Activated naive CD8-positive, alpha-beta T cell treated with anti-CD3 and anti-CD28 coated beads for 36 hours (primary cell): Measurements from ENCODE around the gene NRROS. TPM values are rescaled to one million over a fixed set of nuclear protein-coding genes. Genes with fewer than 3 reads are reported as not detected.

Source experiments
- DNase-seq: peaks from one replicate; pipeline ENCODE4 v3.0.0; 2021
- H3K27ac Mint-ChIP-seq: one replicate; pipeline ENCODE4 v1.8.0; 2022; ENCODE audit warnings: mild to moderate bottlenecking, moderate library complexity, mixed read lengths
- H3K27me3 Mint-ChIP-seq: one replicate; pipeline ENCODE4 v1.8.0; 2022; ENCODE audit warnings: mild to moderate bottlenecking, mixed read lengths
- H3K36me3 Mint-ChIP-seq: one replicate; pipeline ENCODE4 v1.8.0; 2021; ENCODE audit warnings: mild to moderate bottlenecking, mixed read lengths
- H3K4me1 Mint-ChIP-seq: one replicate; pipeline ENCODE4 v1.8.0; 2021; ENCODE audit warnings: mixed read lengths
- H3K4me3 Mint-ChIP-seq: one replicate; pipeline ENCODE4 v1.8.0; 2022; ENCODE audit warnings: mild to moderate bottlenecking, moderate library complexity, mixed read lengths
- H3K9me3 Mint-ChIP-seq: one replicate; pipeline ENCODE4 v1.8.0; 2022; ENCODE audit warnings: mixed read lengths
- total RNA-seq, 2 experiments: library from RNA; stranded (reverse); gene quantifications; one replicate each; pipeline ENCODE4 v1.2.3, GENCODE V29; 2021

Gene NRROS
- total RNA-seq, 2 experiments from 2014 or later: 21.2 to 22.0 TPM

DNA sequence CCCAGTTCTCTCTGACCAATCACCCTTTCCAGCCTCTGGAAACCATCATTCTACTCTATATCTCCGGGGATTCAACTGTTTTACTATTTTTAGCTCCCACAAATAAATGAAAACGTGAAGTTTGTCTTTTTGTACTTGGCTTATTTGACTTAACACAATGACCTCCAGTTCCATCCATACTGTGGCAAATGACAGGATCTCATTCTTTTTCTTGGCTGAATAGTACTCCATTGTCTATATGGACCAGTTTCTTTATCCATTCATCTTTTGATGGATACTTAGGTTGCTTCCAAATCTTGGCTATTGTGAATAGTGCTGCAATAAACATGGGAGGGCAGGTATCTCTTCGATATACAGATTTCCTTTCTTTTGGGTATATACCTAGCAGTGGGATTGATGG lies 34.1 kb downstream of the NRROS start:
- DNase-seq: no peak
- Mint-ChIP-seq H3K27me3 (no peaks in the 10 kb centered on the region), H3K9me3 (no peaks in the 10 kb centered on the region), H3K36me3 (no peaks in the 10 kb centered on the region), H3K4me1 (peaks cover 9% of the 10 kb centered on the region), H3K4me3 (no peak overlapping the region), H3K27ac (no peak overlapping the region)

DNA sequence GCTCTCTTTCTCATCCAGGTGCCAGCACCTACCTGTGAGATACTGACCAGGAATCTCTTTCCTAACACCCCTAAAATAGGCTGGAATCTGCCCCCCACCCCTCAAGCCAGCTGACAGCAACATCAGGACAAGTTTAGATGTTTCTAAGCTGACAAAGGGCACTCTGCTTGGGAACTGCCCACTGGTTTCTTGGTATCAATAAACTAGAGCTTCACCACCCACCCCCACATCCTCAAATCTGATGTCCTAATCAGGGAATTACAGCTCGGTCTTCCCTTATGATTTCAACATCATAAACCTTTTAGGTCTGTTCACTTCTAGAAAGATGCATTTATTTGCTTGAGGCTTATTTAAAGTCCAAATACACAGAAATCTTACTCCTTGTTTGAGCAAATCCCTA lies 37.9 kb downstream of the NRROS start:
- Mint-ChIP-seq H3K9me3 (no peaks in the 10 kb centered on the region), H3K27me3 (no peaks in the 10 kb centered on the region), H3K4me1 (peaks cover 3% of the 10 kb centered on the region), H3K36me3 (no peaks in the 10 kb centered on the region), H3K27ac (no peak overlapping the region), H3K4me3 (no peak overlapping the region)
- no peak for DNase-seq

DNA sequence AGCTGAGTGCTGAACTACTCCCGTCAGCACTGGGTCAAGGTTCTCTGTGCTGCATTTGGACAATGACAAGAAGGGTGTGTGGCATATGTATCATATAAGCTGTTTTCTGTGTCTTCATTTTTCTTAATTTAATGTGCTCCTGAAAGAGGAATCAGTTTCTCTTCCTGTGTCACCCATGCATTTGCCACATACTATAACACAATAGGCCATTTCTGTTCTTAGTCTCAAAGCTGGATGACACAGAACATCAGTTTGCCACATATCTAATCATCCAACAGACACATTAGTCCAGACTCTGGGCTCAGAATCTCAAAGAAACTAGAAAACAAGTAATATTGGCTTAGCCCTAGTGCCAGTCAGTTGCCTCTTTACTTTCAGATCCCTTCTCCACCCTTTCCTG lies 38.4 kb downstream of the NRROS start:
- H3K4me1 Mint-ChIP-seq: peaks cover 3% of the 10 kb centered on the region

DNA sequence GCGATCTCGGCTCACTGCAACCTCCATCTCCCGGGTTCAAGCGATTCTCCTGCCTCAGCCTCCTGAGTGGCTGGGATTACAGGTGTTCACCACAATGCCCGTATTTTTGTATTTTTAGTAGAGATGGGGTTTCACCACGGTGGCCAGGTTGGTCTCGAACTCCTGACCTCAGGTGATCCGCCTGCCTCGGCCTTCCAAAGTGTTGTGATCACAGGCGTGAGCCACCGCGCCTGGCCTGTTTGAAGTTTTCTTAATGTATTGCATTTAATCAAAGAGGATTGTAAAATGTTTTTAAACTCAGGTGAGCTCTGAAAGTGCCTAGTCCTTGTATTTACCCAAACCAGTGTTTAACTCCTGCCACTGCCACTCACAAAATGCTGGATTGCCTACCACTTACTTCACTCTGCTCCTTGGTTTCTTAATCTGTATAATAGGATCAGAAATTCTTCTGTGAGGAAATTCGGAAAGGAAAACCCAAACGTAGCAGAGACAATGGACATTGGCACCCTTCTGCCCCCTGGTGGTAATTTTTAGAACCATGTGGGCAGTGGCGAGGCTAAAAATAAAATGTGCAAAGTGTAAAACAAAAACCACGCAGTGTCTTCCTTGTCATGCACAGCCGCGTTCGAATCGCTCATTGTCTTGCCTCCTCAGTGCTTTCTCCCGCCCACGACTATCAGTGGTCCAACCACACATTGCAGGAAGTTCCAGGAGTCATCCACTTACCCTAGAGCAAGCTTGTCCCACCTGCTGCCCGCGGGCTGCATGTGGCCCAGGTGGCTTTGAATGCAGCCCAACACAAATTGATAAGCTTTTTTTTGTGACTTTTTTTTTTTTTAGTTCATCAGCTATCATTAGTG lies 45.3 kb downstream of the NRROS start:
- Mint-ChIP-seq H3K27ac (peak overlapping the region; percentile 13), H3K27me3 (no peaks in the 10 kb centered on the region), H3K4me3 (peak overlapping the region; percentile 20), H3K4me1 (peaks cover 12% of the 10 kb centered on the region), H3K9me3 (no peaks in the 10 kb centered on the region), H3K36me3 (peaks cover 3% of the 10 kb centered on the region)
- peak; percentile 67 for DNase-seq

More for the DNA sequence above, 38.4 kb downstream of the NRROS start:
- Mint-ChIP-seq H3K27ac (no peak overlapping the region), H3K4me3 (no peak overlapping the region), H3K36me3 (peaks cover under 1% of the 10 kb centered on the region), H3K9me3 (no peaks in the 10 kb centered on the region), H3K27me3 (no peaks in the 10 kb centered on the region)
- no peak for DNase-seq

DNA sequence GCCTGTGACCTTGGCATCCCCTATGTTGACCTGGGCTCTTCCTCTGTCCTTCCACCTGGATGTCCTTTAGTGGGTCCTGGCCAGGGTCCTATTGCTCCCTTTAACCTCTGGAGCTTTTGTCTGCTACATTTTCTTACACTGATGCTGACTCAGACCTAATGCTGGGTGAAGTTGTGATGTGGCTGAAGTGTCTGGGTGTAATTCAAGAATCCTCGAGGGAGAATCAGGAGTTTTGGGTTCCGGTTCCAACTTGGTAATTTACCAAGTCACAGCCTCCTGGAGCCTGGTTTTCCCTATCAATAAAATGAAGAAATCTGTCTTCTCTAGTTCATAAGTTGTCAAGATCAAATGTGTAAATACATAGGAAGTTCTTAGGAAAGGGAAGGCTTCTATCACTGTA lies 46.9 kb downstream of the NRROS start:
- H3K4me3 Mint-ChIP-seq: no peak overlapping the region
- peaks cover 3% of the 10 kb centered on the region for H3K36me3 Mint-ChIP-seq
- H3K27me3 Mint-ChIP-seq: no peaks in the 10 kb centered on the region
- no peak for DNase-seq
- H3K9me3 Mint-ChIP-seq: no peaks in the 10 kb centered on the region
- peaks cover 12% of the 10 kb centered on the region for H3K4me1 Mint-ChIP-seq
- no peak overlapping the region for H3K27ac Mint-ChIP-seq

DNA sequence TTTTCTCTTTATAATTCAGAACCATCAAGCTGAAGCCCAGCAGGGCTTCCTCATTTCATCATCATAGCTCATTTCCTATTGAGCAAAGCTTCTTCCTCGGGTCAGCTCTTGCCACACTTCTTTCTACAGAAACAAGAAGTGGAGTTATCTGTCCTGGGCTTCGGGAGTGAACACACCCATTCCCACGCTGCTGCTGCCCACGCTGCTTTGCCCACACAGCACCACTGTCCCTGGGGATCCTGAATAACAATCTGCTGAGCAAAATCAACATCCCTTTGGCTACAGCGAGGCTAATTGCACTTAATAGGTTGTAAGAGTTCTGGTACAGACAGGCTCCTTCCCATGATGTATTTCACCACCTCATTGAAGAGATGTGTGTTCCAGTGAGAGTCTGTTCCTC lies 48.9 kb downstream of the NRROS start:
- no peak overlapping the region for H3K27ac Mint-ChIP-seq
- H3K4me1 Mint-ChIP-seq: peaks cover 12% of the 10 kb centered on the region
- no peak for DNase-seq
- no peaks in the 10 kb centered on the region for H3K9me3 Mint-ChIP-seq
- no peaks in the 10 kb centered on the region for H3K36me3 Mint-ChIP-seq
- H3K4me3 Mint-ChIP-seq: no peak overlapping the region
- no peaks in the 10 kb centered on the region for H3K27me3 Mint-ChIP-seq

DNA sequence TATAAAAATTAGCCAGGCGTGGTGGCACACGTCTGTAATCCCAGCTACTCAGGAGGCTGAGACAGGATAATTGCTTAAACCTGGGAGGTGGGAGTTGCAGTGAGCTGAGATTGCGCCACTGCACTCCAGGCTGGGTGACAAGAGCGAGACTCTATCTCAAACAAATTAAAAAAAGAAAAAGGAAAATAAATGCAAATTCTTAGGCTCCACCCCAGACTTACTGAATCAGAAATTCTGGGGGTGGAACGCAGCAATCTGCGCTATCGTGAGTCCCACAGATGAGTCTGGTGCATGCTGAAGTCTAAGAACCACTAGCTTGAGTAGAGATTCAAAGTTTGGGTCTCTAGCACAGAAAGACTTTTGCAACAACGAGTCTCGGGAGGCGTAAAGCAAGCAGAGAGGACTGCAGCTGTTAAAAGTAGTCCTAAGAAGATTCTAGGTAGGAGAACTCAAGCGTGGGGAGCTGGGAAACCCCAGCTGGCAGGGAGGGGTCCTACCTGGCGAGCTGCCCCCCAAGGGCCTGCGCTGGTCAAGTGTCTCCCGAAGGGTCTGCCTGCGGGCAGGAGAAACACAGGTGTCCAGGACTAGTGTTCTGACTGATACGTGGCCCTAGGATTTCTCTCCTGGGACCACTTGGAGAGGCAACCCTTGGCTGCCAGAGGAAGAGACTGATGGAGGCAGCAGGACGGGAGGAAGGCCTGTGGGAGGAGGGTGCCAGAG lies 50.6 kb downstream of the NRROS start:
- no peaks in the 10 kb centered on the region for H3K27me3 Mint-ChIP-seq
- H3K4me3 Mint-ChIP-seq: no peak overlapping the region
- H3K9me3 Mint-ChIP-seq: no peaks in the 10 kb centered on the region
- no peak overlapping the region for H3K27ac Mint-ChIP-seq
- DNase-seq: no peak
- H3K36me3 Mint-ChIP-seq: peaks cover 1% of the 10 kb centered on the region
- H3K4me1 Mint-ChIP-seq: peaks cover 3% of the 10 kb centered on the region

DNA sequence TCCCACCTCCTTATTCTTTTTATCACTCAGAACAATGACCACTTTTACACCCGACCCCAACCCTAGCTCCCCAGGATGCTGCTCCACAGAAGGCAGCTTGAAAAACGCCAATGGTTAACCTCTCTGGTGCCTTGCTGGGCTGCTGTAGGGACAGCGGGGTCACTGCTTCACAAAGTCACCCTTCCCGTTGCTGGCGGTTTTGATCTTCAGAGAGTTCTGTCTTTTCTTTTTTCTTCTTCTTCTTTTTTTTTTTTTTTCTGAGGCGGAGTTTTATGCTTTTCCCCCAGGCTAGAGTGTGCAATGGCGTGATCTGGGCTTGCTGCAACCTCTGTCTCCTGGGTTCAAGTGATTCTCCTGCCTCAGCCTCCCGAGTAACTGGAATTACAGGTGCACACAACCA lies 51.9 kb downstream of the NRROS start:
- H3K27me3 Mint-ChIP-seq: peaks cover 4% of the 10 kb centered on the region
- peaks cover 3% of the 10 kb centered on the region for H3K36me3 Mint-ChIP-seq
- no peak for DNase-seq
- no peak overlapping the region for H3K4me3 Mint-ChIP-seq
- no peak overlapping the region for H3K27ac Mint-ChIP-seq
- H3K4me1 Mint-ChIP-seq: no peaks in the 10 kb centered on the region
- H3K9me3 Mint-ChIP-seq: peaks cover 1% of the 10 kb centered on the region

DNA sequence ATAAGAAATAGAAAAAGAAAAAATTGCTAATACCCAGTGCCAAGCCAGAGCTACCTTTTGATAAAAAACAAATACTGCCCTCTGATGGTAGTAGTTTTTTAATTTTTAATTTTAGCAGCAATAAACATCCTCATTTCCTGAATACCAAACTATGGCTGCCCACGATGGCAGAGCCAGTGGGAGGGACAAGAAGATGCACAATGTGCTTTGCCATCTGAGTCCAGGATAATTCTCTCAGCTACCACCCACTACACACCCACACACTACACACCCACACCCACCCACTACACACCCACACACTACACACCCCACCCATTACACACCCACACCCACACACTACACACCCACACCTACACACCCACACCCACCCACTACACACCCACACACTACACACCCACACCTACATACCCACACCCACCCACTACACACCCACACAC lies 54.7 kb downstream of the NRROS start:
- no peak overlapping the region for H3K4me3 Mint-ChIP-seq
- H3K9me3 Mint-ChIP-seq: peaks cover 1% of the 10 kb centered on the region
- peak overlapping the region; percentile 48 for H3K27ac Mint-ChIP-seq
- peaks cover 3% of the 10 kb centered on the region for H3K36me3 Mint-ChIP-seq
- no peak for DNase-seq
- H3K27me3 Mint-ChIP-seq: peaks cover 4% of the 10 kb centered on the region
- H3K4me1 Mint-ChIP-seq: no peaks in the 10 kb centered on the region

DNA sequence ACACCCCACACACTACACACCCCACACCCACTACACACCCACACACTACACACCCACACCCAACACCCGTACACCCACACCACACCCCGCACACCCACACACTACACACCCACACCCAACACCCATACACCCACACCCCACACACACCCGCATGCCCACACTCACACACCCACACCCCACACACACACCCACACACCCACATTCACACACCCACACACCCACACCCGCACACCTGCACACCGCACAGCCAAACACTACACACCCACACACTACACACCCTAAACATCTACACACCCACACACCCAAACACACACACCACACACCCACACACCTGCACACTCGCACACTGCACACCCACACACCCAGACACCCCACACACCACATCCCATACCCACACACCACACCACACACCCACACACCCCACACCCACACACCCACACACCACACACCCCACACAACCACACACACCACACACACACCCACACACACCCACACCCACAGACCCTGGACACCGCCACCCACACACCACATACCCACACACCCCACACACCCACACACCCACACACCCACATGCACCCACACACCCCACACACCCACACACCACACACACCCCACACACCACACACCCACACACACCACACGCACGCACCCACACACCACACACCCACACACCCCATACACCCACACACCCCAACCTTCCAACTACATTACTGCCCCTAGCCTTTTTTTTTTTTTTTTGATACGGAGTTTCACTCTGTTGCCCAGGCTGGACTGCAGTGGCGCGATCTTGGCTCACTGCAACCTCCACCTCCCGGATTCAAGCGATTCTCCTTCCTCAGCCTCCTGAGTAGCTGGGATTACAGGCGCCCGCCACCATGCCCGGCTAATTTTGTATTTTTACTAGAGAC lies 55.7 kb downstream of the NRROS start:
- Mint-ChIP-seq H3K9me3 (peaks cover 1% of the 10 kb centered on the region), H3K36me3 (peaks cover 3% of the 10 kb centered on the region), H3K4me1 (no peaks in the 10 kb centered on the region), H3K27ac (peak overlapping the region; percentile 67), H3K4me3 (peak overlapping the region; percentile 40), H3K27me3 (peaks cover 4% of the 10 kb centered on the region)
- peak; percentile 20 for DNase-seq

DNA sequence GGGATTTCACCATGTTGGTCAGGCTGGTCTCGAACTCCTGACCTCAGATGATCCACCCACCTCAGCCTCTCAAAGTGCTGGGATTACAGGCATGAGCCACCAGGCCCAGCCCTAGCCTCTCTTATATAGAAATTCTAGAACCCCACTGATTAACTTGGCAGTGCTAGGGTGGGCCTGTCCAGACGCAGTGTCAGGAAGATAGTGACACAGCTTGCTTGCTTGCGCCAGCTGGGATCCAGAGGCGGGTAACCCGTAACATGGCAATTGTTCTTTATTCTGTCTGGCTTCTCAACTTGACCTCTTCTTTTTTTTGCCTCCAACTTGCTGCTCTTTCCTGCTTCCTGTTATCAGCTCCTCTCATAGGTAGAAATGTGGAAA lies 56.3 kb downstream of the NRROS start:
- peaks cover 4% of the 10 kb centered on the region for H3K27me3 Mint-ChIP-seq
- DNase-seq: no peak
- no peak overlapping the region for H3K4me3 Mint-ChIP-seq
- no peaks in the 10 kb centered on the region for H3K4me1 Mint-ChIP-seq
- H3K27ac Mint-ChIP-seq: peak overlapping the region; percentile 67
- peaks cover 3% of the 10 kb centered on the region for H3K36me3 Mint-ChIP-seq
- peaks cover 1% of the 10 kb centered on the region for H3K9me3 Mint-ChIP-seq

DNA sequence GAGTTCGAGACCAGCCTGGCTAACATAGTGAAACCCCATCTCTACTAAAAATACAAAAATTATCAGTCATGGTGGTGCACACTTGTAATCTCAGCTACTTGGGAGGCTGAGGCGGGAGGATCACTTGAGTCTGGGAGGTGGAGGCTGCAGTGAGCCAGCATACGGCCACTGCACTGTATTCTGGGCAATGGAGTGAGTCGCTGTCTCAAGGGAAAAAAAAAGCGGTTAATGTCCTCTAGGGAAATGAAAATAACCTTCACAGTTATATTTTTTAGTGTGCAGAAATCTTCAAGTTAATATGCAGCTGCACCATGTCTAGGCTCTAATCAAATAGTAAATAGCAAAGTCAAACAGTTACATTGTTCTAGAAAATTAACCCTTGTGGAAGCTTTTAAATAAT lies 57.8 kb downstream of the NRROS start:
- H3K9me3 Mint-ChIP-seq: peaks cover 1% of the 10 kb centered on the region
- H3K36me3 Mint-ChIP-seq: peaks cover 3% of the 10 kb centered on the region
- H3K27me3 Mint-ChIP-seq: peaks cover 4% of the 10 kb centered on the region
- no peaks in the 10 kb centered on the region for H3K4me1 Mint-ChIP-seq
- no peak for DNase-seq
- H3K27ac Mint-ChIP-seq: no peak overlapping the region
- no peak overlapping the region for H3K4me3 Mint-ChIP-seq

DNA sequence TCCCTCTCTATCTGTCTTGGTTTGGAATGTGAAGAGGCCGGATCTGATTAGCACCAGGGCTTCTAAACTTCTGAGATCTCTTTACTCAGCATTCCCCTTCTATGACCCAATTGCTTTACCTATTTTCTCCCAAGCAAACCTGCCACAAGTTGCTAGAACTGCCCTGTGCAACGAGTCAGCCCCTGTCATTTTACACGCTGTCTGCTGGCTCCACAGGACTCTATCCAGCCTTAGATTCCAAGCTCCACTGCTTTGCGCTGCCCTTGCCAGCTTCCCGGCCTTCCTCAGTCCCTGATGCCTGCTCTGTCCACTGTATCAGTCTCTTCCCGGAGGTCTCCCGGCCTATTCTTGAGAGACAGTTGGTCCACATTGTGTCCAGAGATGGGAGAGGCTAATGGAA lies 60.3 kb downstream of the NRROS start:
- no peak for DNase-seq
- peaks cover 1% of the 10 kb centered on the region for H3K9me3 Mint-ChIP-seq
- no peak overlapping the region for H3K27ac Mint-ChIP-seq
- H3K4me1 Mint-ChIP-seq: no peaks in the 10 kb centered on the region
- peaks cover 3% of the 10 kb centered on the region for H3K36me3 Mint-ChIP-seq
- no peak overlapping the region for H3K4me3 Mint-ChIP-seq
- H3K27me3 Mint-ChIP-seq: peaks cover 4% of the 10 kb centered on the region

DNA sequence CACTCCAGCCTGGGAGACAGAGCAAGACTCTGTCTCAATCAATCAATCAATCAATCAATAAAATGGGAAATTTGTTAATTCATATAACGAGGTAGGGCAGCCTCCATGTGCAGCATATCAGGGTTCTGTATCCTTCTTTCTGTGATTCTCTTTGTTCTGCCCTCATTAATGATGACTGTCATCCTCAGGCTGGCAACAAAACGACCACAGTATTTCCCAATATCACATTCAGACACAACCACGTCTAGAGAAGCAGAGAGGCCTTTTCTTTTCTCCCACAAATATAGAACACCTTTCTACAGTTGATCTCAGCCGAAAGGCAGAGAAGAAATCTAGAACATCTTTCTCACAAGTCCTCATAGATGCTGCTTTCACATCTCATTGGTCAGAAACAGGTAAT lies 61.3 kb downstream of the NRROS start:
- Mint-ChIP-seq H3K36me3 (no peaks in the 10 kb centered on the region), H3K27me3 (peaks cover under 1% of the 10 kb centered on the region), H3K27ac (no peak overlapping the region), H3K4me3 (no peak overlapping the region), H3K9me3 (no peaks in the 10 kb centered on the region), H3K4me1 (no peaks in the 10 kb centered on the region)
- DNase-seq: no peak

DNA sequence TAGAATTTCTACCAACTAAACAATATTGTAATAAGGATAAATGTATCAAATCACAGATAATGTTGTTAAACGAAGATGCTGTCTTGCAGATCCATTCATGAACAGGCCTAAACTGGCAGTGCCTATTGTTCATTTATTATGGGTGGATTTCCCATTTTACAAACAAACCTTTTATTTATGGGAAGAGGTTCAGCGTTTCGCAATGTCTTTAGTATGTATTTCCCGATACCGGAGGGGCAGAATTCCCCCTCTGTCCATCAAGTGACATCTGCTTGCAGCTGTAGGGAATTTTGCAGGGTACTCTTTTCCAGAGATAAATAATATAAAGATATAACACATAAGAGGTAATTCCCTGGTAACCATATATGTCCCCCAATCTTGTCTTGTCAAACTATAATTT lies 66.8 kb downstream of the NRROS start:
- H3K36me3 Mint-ChIP-seq: peaks cover 2% of the 10 kb centered on the region
- H3K9me3 Mint-ChIP-seq: peaks cover 1% of the 10 kb centered on the region
- H3K4me3 Mint-ChIP-seq: no peak overlapping the region
- H3K27me3 Mint-ChIP-seq: no peaks in the 10 kb centered on the region
- no peak overlapping the region for H3K27ac Mint-ChIP-seq
- H3K4me1 Mint-ChIP-seq: peaks cover 9% of the 10 kb centered on the region
- DNase-seq: no peak
